Colonic mucosa (tissue), 4 donors: ENCODE results near the gene ASB15. TPM values are rescaled to one million over a fixed set of nuclear protein-coding genes. Genes with fewer than 3 reads are reported as not detected.

Experiments used
- DNase-seq: peaks from one replicate; pipeline ENCODE4 v3.0.0-alpha.2; 2020
- H3K27ac ChIP-seq: fragments of 200-600 bp; one replicate; pipeline ENCODE4 v1.8.0; 2021
- H3K27me3 ChIP-seq: fragments of 200-600 bp; one replicate; pipeline ENCODE4 v1.8.0; 2021
- H3K36me3 ChIP-seq: fragments of 200-600 bp; one replicate; pipeline ENCODE4 v1.8.0; 2021
- H3K4me1 ChIP-seq: fragments of 200-600 bp; one replicate; pipeline ENCODE4 v1.8.0; 2021; ENCODE audit warnings: mild to moderate bottlenecking
- H3K4me3 ChIP-seq: fragments of 200-600 bp; one replicate; pipeline ENCODE4 v1.8.0; 2021
- H3K9ac ChIP-seq, 2 donors: one replicate each; pipeline ENCODE4 v1.7.0; 2013; ENCODE audit warnings: control low read depth in 2 of 2, low read depth in 2 of 2, low read length in 2 of 2
- H3K9me3 ChIP-seq: fragments of 200-600 bp; one replicate; pipeline ENCODE4 v1.8.0; 2021
- CTCF ChIP-seq: fragments of 200-600 bp; IDR thresholded peaks from one replicate; pipeline ENCODE4 v1.8.0; 2022; ENCODE audit warnings: antibody characterized with exemption, mild to moderate bottlenecking
- intact Hi-C: fragments of 100-400 bp; cut with DNase I; formaldehyde crosslinking; loops from one replicate; pipeline ENCODE4 v1.14.1; 2022
- total RNA-seq, 2 donors: library from RNA; stranded (reverse); fragmentation: NEBNext Ultra II Directional in 1 of 2; extraction: Animal tissue kit (Norgen Biotek cat#: 25700) in 1 of 2; gene quantifications; one replicate each; pipeline ENCODE4 v1.2.1, GENCODE V29; 2021
- donor health status: healthy.
- donor health status: DM: no; HTN: no; CAD: no.
- donor health status: DM: no; HTN: no; CAD: no.

Gene ASB15
- total RNA-seq, 2 donors from 2014 or later, result not detected

GRCh38 chr7:123616223-123616622, 14.6 kb downstream of the ASB15 start:
- intact Hi-C loops, result no loop called here
- no peak overlapping the region for H3K9ac ChIP-seq
- DNase-seq, result no peak

GRCh38 chr7:123621707-123622106, 20.1 kb downstream of the ASB15 start:
- no peak overlapping the region for H3K27ac ChIP-seq
- no peaks in the 10 kb centered on the region for H3K9me3 ChIP-seq
- intact Hi-C loops, result loop anchor here (10.0 kb wide), 1 partner anchor 57 kb away; no protein-coding TSS in a partner anchor
- H3K4me3 ChIP-seq, result no peak overlapping the region
- no peaks in the 10 kb centered on the region for H3K27me3 ChIP-seq
- DNase-seq, result no peak
- no peaks in the 10 kb centered on the region for H3K4me1 ChIP-seq
- no peak overlapping the region for H3K9ac ChIP-seq
- H3K36me3 ChIP-seq, result no peaks in the 10 kb centered on the region
- no peak for TF ChIP-seq CTCF

More at GRCh38 chr7:123616223-123616622, 14.6 kb downstream of the ASB15 start:
- no peak overlapping the region for H3K27ac ChIP-seq
- no peak for TF ChIP-seq CTCF
- H3K4me1 ChIP-seq, result no peaks in the 10 kb centered on the region
- H3K9me3 ChIP-seq, result no peaks in the 10 kb centered on the region
- H3K4me3 ChIP-seq, result no peak overlapping the region
- H3K36me3 ChIP-seq, result no peaks in the 10 kb centered on the region
- no peaks in the 10 kb centered on the region for H3K27me3 ChIP-seq

GRCh38 chr7:123622660-123623386, 21.2 kb downstream of the ASB15 start:
- no peak for TF ChIP-seq CTCF
- H3K4me1 ChIP-seq, result no peaks in the 10 kb centered on the region
- peak; percentile 19 for DNase-seq
- no peaks in the 10 kb centered on the region for H3K27me3 ChIP-seq
- H3K36me3 ChIP-seq, result no peaks in the 10 kb centered on the region
- intact Hi-C loops, result loop anchor here (10.0 kb wide), 1 partner anchor 58 kb away; no protein-coding TSS in a partner anchor
- H3K9ac ChIP-seq, result no peak overlapping the region
- H3K9me3 ChIP-seq, result no peaks in the 10 kb centered on the region
- no peak overlapping the region for H3K27ac ChIP-seq
- H3K4me3 ChIP-seq, result no peak overlapping the region

- Histone ChIP-seq H3K9ac (no peak overlapping the region), H3K4me1 (no peaks in the 10 kb centered on the region), H3K27me3 (no peaks in the 10 kb centered on the region), H3K4me3 (no peak overlapping the region), H3K27ac (no peak overlapping the region), H3K36me3 (no peaks in the 10 kb centered on the region), H3K9me3 (no peaks in the 10 kb centered on the region)
- peak; percentile 13 for TF ChIP-seq CTCF
- peak; percentile 39 for DNase-seq
- intact Hi-C loops, result loop anchor here (10.0 kb wide), 1 partner anchor 60 kb away; no protein-coding TSS in a partner anchor
These were observed 23.0 kb downstream of the ASB15 start for GRCh38 chr7:123624527-123625183.

GRCh38 chr7:123625254-123625653, 23.6 kb downstream of the ASB15 start:
- no peak overlapping the region for H3K27ac ChIP-seq
- DNase-seq, result no peak
- no peaks in the 10 kb centered on the region for H3K27me3 ChIP-seq
- intact Hi-C loops, result loop anchor here (10.0 kb wide), 1 partner anchor 60 kb away; no protein-coding TSS in a partner anchor
- H3K4me1 ChIP-seq, result no peaks in the 10 kb centered on the region
- H3K36me3 ChIP-seq, result no peaks in the 10 kb centered on the region
- no peak for TF ChIP-seq CTCF
- no peak overlapping the region for H3K4me3 ChIP-seq
- H3K9ac ChIP-seq, result no peak overlapping the region
- no peaks in the 10 kb centered on the region for H3K9me3 ChIP-seq
